ENCODE results near the gene ATXN3.
"Not testable (repeated sequence)": the region's sequence is repeated elsewhere in the genome, so short reads cannot be mapped to it uniquely, and the experiment has no call there.

GRCh38 chr14:92041766-92042165 lies 64.6 kb downstream of the ATXN3 start:
- not testable (repeated sequence) for TF ChIP-seq POLR2AphosphoS5, POLR2A (IDR thresholded peaks at IDR 0.05; ENCODE audit: low read depth, low read length)

Data from GM12892 (cell line).